ENCODE data around the gene DEPDC5. TPM values are rescaled to one million over a fixed set of nuclear protein-coding genes. Genes with fewer than 3 reads are reported as not detected.

Gene DEPDC5
- total and polyA plus RNA-seq, 10 of the 15 experiments (the other 5 are each of a cell fraction or from before 2014, with no cell fraction given) = 3.0 to 38.9 (median 22.8) TPM

GRCh38 chr22:31838917-31839316, 85.1 kb downstream of the DEPDC5 start:
- Histone ChIP-seq H3K36me3 (ENCODE audit: control insufficient read depth in 2 of 2, insufficient read depth in 2 of 2, low read length in 1 of 2) (peaks cover 6 to 18% of the 10 kb centered on the region in 2 experiments; a peak in 3 of 4 replicates), H3K27me3 (replicated peaks in 1 of 2; ENCODE audit: control insufficient read depth in 2 of 2, insufficient read depth in 2 of 2, low read length in 1 of 2) (no peaks in the 10 kb centered on the region), H3K79me2 (ENCODE audit: control insufficient read depth, insufficient read depth, low read length) (no peaks in the 10 kb centered on the region), H3K9ac (ENCODE audit: control insufficient read depth, insufficient read depth, low read length) (no peak overlapping the region), H2AFZ (ENCODE audit: control insufficient read depth, low read depth, low read length) (no peak overlapping the region), H4K20me1 (ENCODE audit: control insufficient read depth, insufficient read depth) (no peaks in the 10 kb centered on the region), H3K27ac (ENCODE audit: control insufficient read depth, insufficient read depth) (no peak overlapping the region), H3K9me3 (replicated peaks; ENCODE audit: control insufficient read depth, insufficient read depth, low read length) (no peaks in the 10 kb centered on the region), H3K4me1 (ENCODE audit: control insufficient read depth, insufficient read depth, low read length) (no peaks in the 10 kb centered on the region), H3K4me3 (no peak overlapping the region), H3K4me2 (ENCODE audit: control insufficient read depth, insufficient read depth) (no peak overlapping the region)
- DNase-seq (ENCODE audit: low read depth, low spot score) (no peak), FAIRE-seq (no peak), ATAC-seq (no peak)
- POLR2A ChIA-PET = no interaction called here
- CTCF ChIA-PET = interaction anchor here (0.6 kb wide), 1 partner anchor 148 kb away, joined by 3 read pairs; no protein-coding TSS in a partner anchor
- SMC1A ChIA-PET (ENCODE audit: uncharacterized antibody, unreplicated experiment) = interaction anchor here (1.2 kb wide), 1 partner anchor 13 kb away, joined by 4 read pairs; no protein-coding TSS in a partner anchor
- intact Hi-C loops (cut with micrococcal nuclease; ENCODE audit: unreplicated experiment) (no loop called here), in situ Hi-C loops (cut with MboI) (no loop called here)
- RAD21 ChIA-PET (ENCODE audit: unreplicated experiment) = no interaction called here
- TF ChIP-seq RFX5 (IDR thresholded peaks at IDR 0.05; ENCODE audit: low read depth, low read length) (no peak), USF1 (IDR thresholded peaks at IDR 0.05; ENCODE audit: borderline replicate concordance, extremely low read length, insufficient read depth, low read depth, low read length) (no peak), REST (IDR thresholded peaks at IDR 0.05; ENCODE audit: low read depth, low read length) (no peak), RB1 (IDR thresholded peaks at IDR 0.05; ENCODE audit: borderline replicate concordance) (no peak), RBBP5 (conservative IDR thresholded peaks at IDR 0.05) (no peak), PAX5 (IDR thresholded peaks at IDR 0.05; ENCODE audit: borderline replicate concordance, low read depth, low read length) (no peak), YBX1 (IDR thresholded peaks at IDR 0.05) (no peak)
- BruUV-seq (replicated peaks) = no TSS peak
- 64% methylated on average over 3 of the region's 3 CpGs for WGBS (ENCODE audit: insufficient coverage, insufficient replicate concordance, low lambda C conversion rate, missing lambda C conversion rate)
